ENCODE results near the gene GULP1.

DNA sequence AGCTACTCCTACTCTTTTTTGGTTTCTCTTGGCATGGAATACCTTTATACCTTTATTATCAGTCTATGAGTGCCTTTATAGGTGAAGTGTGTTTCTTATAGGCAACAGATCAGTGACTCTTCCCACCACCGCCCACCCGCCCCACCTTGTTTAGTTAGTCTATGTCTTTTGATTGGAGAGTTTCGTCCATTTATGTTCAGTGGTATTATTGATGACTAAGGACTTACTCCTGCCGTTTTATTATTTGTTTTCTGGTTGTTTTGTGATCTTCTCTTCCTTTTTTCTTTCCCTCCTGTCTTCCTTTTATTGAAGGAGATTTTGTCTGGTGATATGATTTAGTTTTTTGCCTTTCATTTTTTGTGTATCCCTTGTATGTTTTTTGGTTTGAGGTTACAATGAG is 179.5 kb downstream of the GULP1 start:
- TF ChIP-seq, protein P1, sequence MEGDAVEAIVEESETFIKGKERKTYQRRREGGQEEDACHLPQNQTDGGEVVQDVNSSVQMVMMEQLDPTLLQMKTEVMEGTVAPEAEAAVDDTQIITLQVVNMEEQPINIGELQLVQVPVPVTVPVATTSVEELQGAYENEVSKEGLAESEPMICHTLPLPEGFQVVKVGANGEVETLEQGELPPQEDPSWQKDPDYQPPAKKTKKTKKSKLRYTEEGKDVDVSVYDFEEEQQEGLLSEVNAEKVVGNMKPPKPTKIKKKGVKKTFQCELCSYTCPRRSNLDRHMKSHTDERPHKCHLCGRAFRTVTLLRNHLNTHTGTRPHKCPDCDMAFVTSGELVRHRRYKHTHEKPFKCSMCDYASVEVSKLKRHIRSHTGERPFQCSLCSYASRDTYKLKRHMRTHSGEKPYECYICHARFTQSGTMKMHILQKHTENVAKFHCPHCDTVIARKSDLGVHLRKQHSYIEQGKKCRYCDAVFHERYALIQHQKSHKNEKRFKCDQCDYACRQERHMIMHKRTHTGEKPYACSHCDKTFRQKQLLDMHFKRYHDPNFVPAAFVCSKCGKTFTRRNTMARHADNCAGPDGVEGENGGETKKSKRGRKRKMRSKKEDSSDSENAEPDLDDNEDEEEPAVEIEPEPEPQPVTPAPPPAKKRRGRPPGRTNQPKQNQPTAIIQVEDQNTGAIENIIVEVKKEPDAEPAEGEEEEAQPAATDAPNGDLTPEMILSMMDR (IDR thresholded peaks at IDR 0.05 in 2 of 3, conservative IDR thresholded peaks at IDR 0.05 in 1 of 3; ENCODE audit: control insufficient read depth in 2 of 3, extremely low read depth in 1 of 3, insufficient read depth in 1 of 3, low read depth in 3 of 3, low read length in 3 of 3) = no peak
- TF ChIP-seq CEBPB (IDR thresholded peaks at IDR 0.05; ENCODE audit: borderline replicate concordance in 1 of 2, low read depth in 2 of 2, low read length in 2 of 2) = no peak
- TF ChIP-seq MEF2A (IDR thresholded peaks at IDR 0.05; ENCODE audit: insufficient read depth, low read depth, low read length) = no peak
- no peak for TF ChIP-seq JUND (IDR thresholded peaks at IDR 0.05; ENCODE audit: low read depth, low read length)
- no peak for TF ChIP-seq POLR2A (IDR thresholded peaks at IDR 0.05; ENCODE audit: low read depth, low read length)
- TF ChIP-seq PAX5 (IDR thresholded peaks at IDR 0.05; ENCODE audit: borderline replicate concordance, low read depth, low read length) = no peak
- no peak for TF ChIP-seq NFYB (IDR thresholded peaks at IDR 0.05; ENCODE audit: insufficient read depth, low read depth, low read length)
- no peak for TF ChIP-seq GABPA (IDR thresholded peaks at IDR 0.05; ENCODE audit: low read depth)
- TF ChIP-seq NR2C2 (IDR thresholded peaks at IDR 0.05; ENCODE audit: borderline replicate concordance, control insufficient read depth, insufficient read length, low read depth) = no peak
- TF ChIP-seq, protein P2, sequence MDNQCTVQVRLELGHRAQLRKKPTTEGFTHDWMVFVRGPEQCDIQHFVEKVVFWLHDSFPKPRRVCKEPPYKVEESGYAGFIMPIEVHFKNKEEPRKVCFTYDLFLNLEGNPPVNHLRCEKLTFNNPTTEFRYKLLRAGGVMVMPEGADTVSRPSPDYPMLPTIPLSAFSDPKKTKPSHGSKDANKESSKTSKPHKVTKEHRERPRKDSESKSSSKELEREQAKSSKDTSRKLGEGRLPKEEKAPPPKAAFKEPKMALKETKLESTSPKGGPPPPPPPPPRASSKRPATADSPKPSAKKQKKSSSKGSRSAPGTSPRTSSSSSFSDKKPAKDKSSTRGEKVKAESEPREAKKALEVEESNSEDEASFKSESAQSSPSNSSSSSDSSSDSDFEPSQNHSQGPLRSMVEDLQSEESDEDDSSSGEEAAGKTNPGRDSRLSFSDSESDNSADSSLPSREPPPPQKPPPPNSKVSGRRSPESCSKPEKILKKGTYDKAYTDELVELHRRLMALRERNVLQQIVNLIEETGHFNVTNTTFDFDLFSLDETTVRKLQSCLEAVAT (IDR thresholded peaks at IDR 0.05) = no peak
- TF ChIP-seq NRF1 (conservative IDR thresholded peaks at IDR 0.05; ENCODE audit: low read depth, low read length) = no peak
- no peak for TF ChIP-seq POLR2AphosphoS2 (IDR thresholded peaks at IDR 0.05; ENCODE audit: low read depth, low read length)
- no peak for TF ChIP-seq SIN3A (IDR thresholded peaks at IDR 0.05; ENCODE audit: low read depth, low read length)
